Testis (tissue), 3 donors: Measurements from ENCODE around the gene BAZ1A. TPM values are rescaled to one million over a fixed set of nuclear protein-coding genes. Genes with fewer than 3 reads are reported as not detected.

ENCODE experiments used
- DNase-seq: peaks from one replicate; pipeline ENCODE4 v3.0.0-alpha.2; 2019
- H3K27ac ChIP-seq, 2 donors: fragments of 200-600 bp; sonication (generic); one replicate each; pipeline ENCODE4 v1.5.1; 2019
- H3K27me3 ChIP-seq: fragments of 200-600 bp; sonication (generic); one replicate; pipeline ENCODE4 v1.5.1; 2019
- H3K36me3 ChIP-seq: fragments of 200-600 bp; sonication (generic); one replicate; pipeline ENCODE4 v1.5.1; 2017; ENCODE audit warnings: low read depth; ENCODE audit errors: missing control alignments
- H3K4me1 ChIP-seq: fragments of 200-600 bp; sonication (generic); one replicate; pipeline ENCODE4 v1.5.1; 2019
- H3K4me3 ChIP-seq, 2 donors: fragments of 200-600 bp; sonication (generic); one replicate each; pipeline ENCODE4 v1.5.1; 2017 to 2019
- H3K9me3 ChIP-seq: fragments of 200-600 bp; sonication (generic); one replicate; pipeline ENCODE4 v1.5.1; 2017
- CTCF ChIP-seq, 3 experiments: fragments of 450-650 bp in 2 of 3; fragments of 200-600 bp in 1 of 3; sonication (generic) in 1 of 3; IDR thresholded peaks; one replicate each; pipeline ENCODE4 v1.5.1; 2016 to 2019; ENCODE audit warnings: antibody characterized with exemption in 3 of 3, mild to moderate bottlenecking in 2 of 3, moderate library complexity in 1 of 3
- POLR2A ChIP-seq: fragments of 450-650 bp; IDR thresholded peaks from one replicate; pipeline ENCODE4 v1.6.1; 2017; ENCODE audit warnings: antibody characterized with exemption, mild to moderate bottlenecking, moderate library complexity
- WGBS, 2 donors: methylation state at CpG; one replicate each; pipeline ENCODE4 v1.1.5; 2018; 5-methylcytosine and 5-hydroxymethylcytosine counted together
- intact Hi-C: fragments of 100-400 bp; cut with DNase I; formaldehyde crosslinking; loops from one replicate; pipeline ENCODE4 v1.15.1; 2023; ENCODE audit warnings: low total_unique reads
- polyA plus RNA-seq: library from polyadenylated mRNA; stranded (reverse); fragments of 350-450 nt; fragmentation: Illumina TruSeq; extraction: RNeasy Lipid Tissue Mini Kit (QIAGEN cat#74804); gene quantifications from one replicate; pipeline ENCODE4 v1.2.3, GENCODE V29; 2014; ENCODE audit warnings: low read depth, low replicate concordance; ENCODE audit not compliant: insufficient read depth
- small RNA-seq, 2 donors: library from RNA; depleted of rRNA; stranded (forward); fragments of <200 nt; gene quantifications; one replicate each; pipeline ENCODE3, GENCODE V24; 2016
- total RNA-seq, 2 donors: library from RNA; depleted of rRNA; stranded (reverse); fragments of >200 nt; gene quantifications; one replicate each; pipeline ENCODE4 v1.2.3, GENCODE V29; 2016

Gene BAZ1A
- total and polyA plus RNA-seq, 3 donors from 2014 or later, result 33.9 to 78.2 (median 63.1) TPM

- Histone ChIP-seq H3K27ac (peak overlapping the region; percentile 14 to 34), H3K9me3 (no peaks in the 10 kb centered on the region), H3K36me3 (no peaks in the 10 kb centered on the region), H3K27me3 (no peaks in the 10 kb centered on the region), H3K4me3 (no peak overlapping the region), H3K4me1 (peaks cover 34% of the 10 kb centered on the region)
- intact Hi-C loops, result no loop called here
- 38 to 42% methylated on average over 1 of the region's 1 CpG for WGBS, 2 donors
- TF ChIP-seq CTCF (IDR thresholded peaks at IDR 0.05) (no peak), POLR2A (no peak)
- DNase-seq, result no peak
These were observed 165.2 kb downstream of the BAZ1A start for GRCh38 chr14:34710006-34710405.

- Histone ChIP-seq H3K9me3 (no peaks in the 10 kb centered on the region), H3K4me3 (no peak overlapping the region), H3K27ac (no peak overlapping the region), H3K36me3 (no peaks in the 10 kb centered on the region), H3K4me1 (peaks cover 28% of the 10 kb centered on the region), H3K27me3 (no peaks in the 10 kb centered on the region)
- TF ChIP-seq CTCF (IDR thresholded peaks at IDR 0.05), result no peak
- no peak for TF ChIP-seq POLR2A
- DNase-seq, result no peak
- intact Hi-C loops, result no loop called here
- WGBS, 2 donors, result 87 to 91% methylated on average over 3 of the region's 3 CpGs
These were observed 167.4 kb downstream of the BAZ1A start for GRCh38 chr14:34707722-34708121.

Small RNA genes within 50 kb of the gene (small RNA-seq; reads per million reads assigned to genes)
- gene AL121603.1 (0 reads per million in 2 donors), gene RNU7-41P (0 reads per million in 2 donors)

Other genes with a start within 250 kb of the BAZ1A start
- gene SNX6, start 245.2 kb downstream of the BAZ1A start, total RNA-seq, result 100 to 1,000 TPM; 105 to 123 TPM
- 74.8 TPM for gene SNX6, start 245.2 kb downstream of the BAZ1A start, polyA plus RNA-seq
- 10 to 100 TPM; 66.8 to 67.7 TPM for gene CFL2, start 160.8 kb downstream of the BAZ1A start, total RNA-seq
- gene CFL2, start 160.8 kb downstream of the BAZ1A start, polyA plus RNA-seq, result 92.4 TPM
- gene SRP54, start 107.6 kb upstream of the BAZ1A start, total RNA-seq, result 100 to 1,000 TPM in 1 of 2 donors, 10 to 100 TPM in 1; 84.1 to 132 TPM
- gene SRP54, start 107.6 kb upstream of the BAZ1A start, polyA plus RNA-seq, result 78.5 TPM
- 10 to 100 TPM; 49.6 to 52.5 TPM for gene FAM177A1, start 170.9 kb upstream of the BAZ1A start, total RNA-seq
- gene FAM177A1, start 170.9 kb upstream of the BAZ1A start, polyA plus RNA-seq, result 112 TPM
- gene PPP2R3C, start 246.6 kb upstream of the BAZ1A start, total RNA-seq, result 10 to 100 TPM; 30.6 to 37.5 TPM
- gene PPP2R3C, start 246.6 kb upstream of the BAZ1A start, polyA plus RNA-seq, result 92.3 TPM
- gene PRORP, start 247.2 kb upstream of the BAZ1A start, total RNA-seq, result 10 to 100 TPM; 24.3 to 34.4 TPM
- 31.7 TPM for gene PRORP, start 247.2 kb upstream of the BAZ1A start, polyA plus RNA-seq